DND-41 (cell line): ENCODE data around the gene VWA8.

ENCODE experiments used
- CTCF ChIP-seq: IDR thresholded peaks from 2 replicates; pipeline ENCODE4 v1.5.1; 2012; ENCODE audit warnings: borderline replicate concordance, low read length, moderate library complexity, mild to moderate bottlenecking; ENCODE audit not compliant: poor library complexity, severe bottlenecking; ENCODE audit errors: extremely low read depth
- EZH2 ChIP-seq: IDR thresholded peaks from 3 replicates; pipeline ENCODE4 v1.6.1; 2012; ENCODE audit warnings: borderline replicate concordance, low read depth, mild to moderate bottlenecking, moderate library complexity, low read length, inconsistent platforms; ENCODE audit not compliant: severe bottlenecking

DNA sequence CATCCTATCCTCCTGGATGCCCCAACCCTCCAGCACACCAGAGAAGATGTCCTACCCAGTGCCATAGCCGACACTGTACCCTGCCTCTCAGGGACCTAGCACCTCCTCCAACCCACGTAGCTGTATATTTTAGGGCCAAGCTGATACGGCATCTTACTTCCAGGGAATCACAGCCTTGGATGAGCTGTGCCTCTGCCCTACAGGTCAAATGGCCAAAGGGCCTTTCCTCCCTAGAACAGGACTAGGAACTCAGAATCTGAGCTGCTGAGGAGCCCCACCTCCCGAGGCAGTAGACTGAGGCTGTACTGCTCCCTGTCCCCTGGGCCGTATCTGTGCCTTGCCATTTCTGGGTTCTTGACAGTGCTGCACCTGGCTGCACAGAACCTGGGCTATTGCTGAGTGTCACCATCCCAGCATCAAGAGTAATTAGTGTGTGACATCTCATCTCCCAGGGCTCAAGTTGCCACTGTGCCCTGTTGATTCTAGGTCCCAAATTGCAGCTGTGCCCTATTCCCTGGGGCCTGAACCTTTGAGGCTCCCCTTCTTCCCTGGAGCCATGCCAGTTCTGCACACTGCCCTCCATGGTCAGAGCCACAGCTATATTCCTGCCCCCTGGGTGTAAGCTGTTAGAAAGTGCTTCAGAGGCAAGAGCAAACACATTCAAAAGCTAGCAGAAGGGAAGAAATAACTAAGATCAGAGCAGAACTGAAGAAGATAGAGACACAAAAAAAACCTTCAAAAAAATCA is 41.0 kb downstream of the VWA8 start:
- no peak for TF ChIP-seq CTCF
- TF ChIP-seq EZH2, result no peak
